HEK293 (cell line): ENCODE measurements around the gene ANO7.
A peak's percentile ranks its signal among the peaks of the same experiment; 100 is the strongest.

ENCODE experiments used
- CTCF ChIA-PET: fragments of 350-600 bp; formaldehyde crosslinking; extraction: SDS; loops from one replicate; lab custom pipeline; 2021; ENCODE audit warnings: antibody characterized with exemption; lab: Yijun Ruan, JAX
- POLR2A ChIA-PET: fragments of 300-600 bp; formaldehyde crosslinking; extraction: SDS; loops from one replicate; lab custom pipeline; 2020; ENCODE audit warnings: antibody characterized with exemption, inconsistent platforms; lab: Yijun Ruan, JAX
- H3K27ac ChIP-seq: fragments of 200-500 bp; sonication (Bioruptor generic); 2 replicates; pipeline ENCODE4 v1.5.1; 2014; ENCODE audit warnings: low read depth, low read length, control low read depth, inconsistent platforms; ENCODE audit errors: extremely low read depth
- H3K36me3 ChIP-seq, 2 experiments: fragments of 200-500 bp in 1 of 2; sonication (Bioruptor generic) in 1 of 2; 1 replicate in 1 of 2; 2 replicates in 1 of 2; pipeline ENCODE4 v1.5.1; 2014 to 2017; ENCODE audit warnings: inconsistent platforms in 2 of 2, low read length in 2 of 2; ENCODE audit not compliant: control insufficient read depth in 2 of 2, insufficient read depth in 1 of 2
- H3K4me1 ChIP-seq: fragments of 200-500 bp; sonication (Bioruptor generic); 2 replicates; pipeline ENCODE4 v1.5.1; 2014; ENCODE audit warnings: mild to moderate bottlenecking, low read length, inconsistent platforms; ENCODE audit not compliant: control insufficient read depth, insufficient read depth
- H3K4me3 ChIP-seq: 2 replicates; pipeline ENCODE4 v1.5.1; 2011; ENCODE audit warnings: low read depth, mild to moderate bottlenecking, control low read depth, low read length, moderate library complexity
- H3K9me3 ChIP-seq: fragments of 200-500 bp; sonication (Bioruptor generic); 2 replicates; pipeline ENCODE4 v1.5.1; 2014; ENCODE audit warnings: low read depth, low read length, inconsistent platforms; ENCODE audit not compliant: control insufficient read depth, insufficient read depth
- AEBP2 ChIP-seq: fragments of 450-650 bp; formaldehyde crosslinking; IDR thresholded peaks from 2 replicates; pipeline ENCODE4 v1.5.1; 2016; ENCODE audit warnings: missing biosample characterization, missing genetic modification characterization, borderline replicate concordance
- BCL6B ChIP-seq: fragments of 450-650 bp; formaldehyde crosslinking; IDR thresholded peaks from 2 replicates; pipeline ENCODE4 v1.5.1; 2017; ENCODE audit warnings: missing biosample characterization, missing genetic modification characterization
- KLF1 ChIP-seq: fragments of 450-650 bp; formaldehyde crosslinking; IDR thresholded peaks from 2 replicates; pipeline ENCODE4 v1.5.1; 2016; ENCODE audit warnings: missing biosample characterization, missing genetic modification characterization
- PRDM4 ChIP-seq: fragments of 450-650 bp; formaldehyde crosslinking; IDR thresholded peaks from 2 replicates; pipeline ENCODE4 v1.5.1; 2017; ENCODE audit warnings: missing biosample characterization, missing genetic modification characterization
- REST ChIP-seq: fragments of 450-650 bp; formaldehyde crosslinking; IDR thresholded peaks from 2 replicates; pipeline ENCODE4 v1.5.1; 2016; ENCODE audit warnings: missing biosample characterization, missing genetic modification characterization
- SALL2 ChIP-seq: fragments of 450-650 bp; formaldehyde crosslinking; IDR thresholded peaks from 2 replicates; pipeline ENCODE4 v1.5.0; 2017; ENCODE audit warnings: missing biosample characterization, mild to moderate bottlenecking, missing genetic modification characterization, borderline replicate concordance
- SP2 ChIP-seq: fragments of 450-650 bp; formaldehyde crosslinking; IDR thresholded peaks from 2 replicates; pipeline ENCODE4 v1.5.1; 2016; ENCODE audit warnings: missing biosample characterization, missing genetic modification characterization
- YY1 ChIP-seq: fragments of 450-650 bp; formaldehyde crosslinking; IDR thresholded peaks from 2 replicates; pipeline ENCODE4 v1.5.1; 2018; ENCODE audit warnings: missing biosample characterization, missing genetic modification characterization
- ZBTB44 ChIP-seq: fragments of 450-650 bp; IDR thresholded peaks from 2 replicates; pipeline ENCODE4 v1.5.1; 2018; ENCODE audit warnings: missing biosample characterization, mild to moderate bottlenecking, missing genetic modification characterization
- ZEB2 ChIP-seq: fragments of 450-650 bp; formaldehyde crosslinking; IDR thresholded peaks from 2 replicates; pipeline ENCODE4 v1.5.1; 2016; ENCODE audit warnings: missing biosample characterization, missing genetic modification characterization
- ZFHX2 ChIP-seq: fragments of 450-650 bp; formaldehyde crosslinking; conservative IDR thresholded peaks from 2 replicates; pipeline ENCODE4 v1.5.1; 2016; ENCODE audit warnings: missing biosample characterization, missing genetic modification characterization
- ZNF121 ChIP-seq: fragments of 450-650 bp; formaldehyde crosslinking; IDR thresholded peaks from 2 replicates; pipeline ENCODE4 v1.5.1; 2016; ENCODE audit warnings: missing biosample characterization, missing genetic modification characterization
- ZNF157 ChIP-seq: fragments of 450-650 bp; formaldehyde crosslinking; IDR thresholded peaks from 2 replicates; pipeline ENCODE4 v1.5.1; 2016; ENCODE audit warnings: missing biosample characterization, missing genetic modification characterization
- ZNF202 ChIP-seq: fragments of 450-650 bp; formaldehyde crosslinking; IDR thresholded peaks from 2 replicates; pipeline ENCODE4 v1.5.1; 2016; ENCODE audit warnings: missing biosample characterization, missing genetic modification characterization, borderline replicate concordance
- ZNF335 ChIP-seq: fragments of 450-650 bp; formaldehyde crosslinking; conservative IDR thresholded peaks from 2 replicates; pipeline ENCODE4 v1.5.1; 2016; ENCODE audit warnings: missing biosample characterization, missing genetic modification characterization
- ZNF341 ChIP-seq: fragments of 450-650 bp; formaldehyde crosslinking; IDR thresholded peaks from 2 replicates; pipeline ENCODE4; 2016; ENCODE audit warnings: low read depth, missing biosample characterization, missing genetic modification characterization
- ZNF350 ChIP-seq: fragments of 450-650 bp; formaldehyde crosslinking; IDR thresholded peaks from 2 replicates; pipeline ENCODE4 v1.5.0; 2017; ENCODE audit warnings: missing biosample characterization, mild to moderate bottlenecking, missing genetic modification characterization
- ZNF433 ChIP-seq: fragments of 450-650 bp; formaldehyde crosslinking; IDR thresholded peaks from 2 replicates; pipeline ENCODE4 v1.5.1; 2016; ENCODE audit warnings: missing biosample characterization, missing genetic modification characterization, low read depth
- ZNF501 ChIP-seq: fragments of 450-650 bp; formaldehyde crosslinking; IDR thresholded peaks from 2 replicates; pipeline ENCODE4 v1.5.1; 2016; ENCODE audit warnings: missing biosample characterization, missing genetic modification characterization
- ZNF518A ChIP-seq: fragments of 450-650 bp; formaldehyde crosslinking; conservative IDR thresholded peaks from 2 replicates; pipeline ENCODE4 v1.5.1; 2016; ENCODE audit warnings: low read depth, missing biosample characterization, missing genetic modification characterization
- ZNF530 ChIP-seq: fragments of 450-650 bp; formaldehyde crosslinking; IDR thresholded peaks from 2 replicates; pipeline ENCODE4 v1.5.1; 2016; ENCODE audit warnings: low read depth, missing biosample characterization, missing genetic modification characterization
- ZNF843 ChIP-seq: fragments of 450-650 bp; formaldehyde crosslinking; IDR thresholded peaks from 2 replicates; pipeline ENCODE4 v1.5.1; 2016; ENCODE audit warnings: missing biosample characterization, missing genetic modification characterization

ANO7 gene

GRCh38 chr2:241188361-241189092 lies at the start of gene ANO7:
Gene ANO7, plus strand, starts transcription at chr2:241188677. Its CDS starts 1,387 bp downstream, at chr2:241190064.
- CTCF ChIA-PET, result no interaction called here
- H3K4me1 ChIP-seq, result no peaks in the 10 kb centered on the region
- no peak within 1 kb of the TSS for H3K4me3 ChIP-seq
- peaks cover 0 to 2% of the 10 kb centered on the region in 2 experiments; a peak in 2 of 3 replicates for H3K36me3 ChIP-seq
- POLR2A ChIA-PET, result no interaction called here
- H3K9me3 ChIP-seq, result no peaks in the 10 kb centered on the region
- H3K27ac ChIP-seq, result no peak within 1 kb of the TSS
- TF ChIP-seq ZNF202 (tag by site-specific recombination) (no peak), ZNF501 (tag by site-specific recombination) (no peak), SP2 (tag by site-specific recombination) (0 out of 2 replicates have a peak, but pooled peaks have one; percentile 18), ZBTB44 (tag by site-specific recombination) (no peak), KLF1 (peak; percentile 81), ZNF341 (tag by site-specific recombination) (peak; percentile 80), SALL2 (tag by site-specific recombination) (no peak), ZNF843 (no peak), ZFHX2 (tag by site-specific recombination) (no peak), ZNF518A (tag by site-specific recombination) (no peak), ZNF530 (tag by site-specific recombination) (no peak), ZNF335 (no peak), ZNF433 (tag by site-specific recombination) (no peak), ZNF121 (tag by site-specific recombination) (no peak), ZNF350 (tag by site-specific recombination) (no peak), BCL6B (tag by site-specific recombination) (no peak), PRDM4 (no peak), REST (tag by site-specific recombination) (no peak), ZNF157 (tag by site-specific recombination) (no peak), ZEB2 (tag by site-specific recombination) (no peak), AEBP2 (tag by site-specific recombination) (no peak), YY1 (tag by site-specific recombination) (no peak)
